DND-41 (cell line): ENCODE measurements around the gene VASH2.

Experiments used
- ATAC-seq: fragments of 200-7000 bp; cut with Tn5 transposase; 3 replicates; pipeline ENCODE4 v1.9.1; 2021; ENCODE audit warnings: low read depth; ENCODE audit not compliant: insufficient read depth
- DNase-seq: peaks from one replicate; pipeline ENCODE4 v3.0.0-alpha.2; 2020
- H2AFZ ChIP-seq: 2 replicates; pipeline ENCODE4 v1.6.0; 2012; ENCODE audit warnings: low read depth, low read length
- H3K27ac ChIP-seq: 2 replicates; pipeline ENCODE4 v1.5.1; 2012; ENCODE audit warnings: low read length, inconsistent platforms
- H3K27me3 ChIP-seq: fragments of 200-600 bp; sonication (generic); 2 replicates; pipeline ENCODE4 v1.6.0; 2012; ENCODE audit warnings: low read length, mild to moderate bottlenecking, inconsistent platforms; ENCODE audit not compliant: insufficient read depth, poor library complexity
- H3K36me3 ChIP-seq: 2 replicates; pipeline ENCODE4 v1.5.1; 2012; ENCODE audit warnings: low read length, inconsistent platforms; ENCODE audit not compliant: insufficient read depth
- H3K4me1 ChIP-seq: 2 replicates; pipeline ENCODE4 v1.5.1; 2012; ENCODE audit warnings: mild to moderate bottlenecking, low read length; ENCODE audit not compliant: insufficient read depth
- H3K4me2 ChIP-seq: 2 replicates; pipeline ENCODE4 v1.6.0; 2012; ENCODE audit warnings: mild to moderate bottlenecking, moderate library complexity, low read length, inconsistent platforms; ENCODE audit not compliant: insufficient read depth
- H3K4me3 ChIP-seq, 2 experiments: fragments of 200-600 bp in 1 of 2; shearing (Covaris generic) in 1 of 2; 2 replicates each; pipeline ENCODE4 v1.5.1; 2012 to 2016; ENCODE audit warnings: inconsistent platforms in 2 of 2, low read length in 2 of 2, mild to moderate bottlenecking in 2 of 2, low read depth in 1 of 2, moderate library complexity in 1 of 2
- H3K79me2 ChIP-seq: 2 replicates; pipeline ENCODE4 v1.6.0; 2012; ENCODE audit warnings: low read length, inconsistent platforms; ENCODE audit not compliant: insufficient read depth
- H3K9ac ChIP-seq: 2 replicates; pipeline ENCODE4 v1.6.0; 2012; ENCODE audit warnings: low read depth, mild to moderate bottlenecking, inconsistent platforms, low read length, moderate library complexity
- H3K9me3 ChIP-seq: 2 replicates; pipeline ENCODE4 v1.5.1; 2012; ENCODE audit warnings: low read length, moderate library complexity, mild to moderate bottlenecking, inconsistent platforms; ENCODE audit not compliant: insufficient read depth, severe bottlenecking
- H4K20me1 ChIP-seq: 2 replicates; pipeline ENCODE4 v1.6.0; 2012; ENCODE audit warnings: low read length; ENCODE audit not compliant: insufficient read depth
- CTCF ChIP-seq: IDR thresholded peaks from 2 replicates; pipeline ENCODE4 v1.5.1; 2012; ENCODE audit warnings: borderline replicate concordance, low read length, moderate library complexity, mild to moderate bottlenecking; ENCODE audit not compliant: poor library complexity, severe bottlenecking; ENCODE audit errors: extremely low read depth
- EZH2 ChIP-seq: IDR thresholded peaks from 3 replicates; pipeline ENCODE4 v1.6.1; 2012; ENCODE audit warnings: borderline replicate concordance, low read depth, mild to moderate bottlenecking, moderate library complexity, low read length, inconsistent platforms; ENCODE audit not compliant: severe bottlenecking

The VASH2 gene

GRCh38 chr1:213035573-213035972 lies 85.2 kb downstream of the VASH2 start:
- DNase-seq (no peak), ATAC-seq (no peak)
- Histone ChIP-seq H3K4me1 (no peaks in the 10 kb centered on the region), H3K27me3 (no peaks in the 10 kb centered on the region), H3K79me2 (no peaks in the 10 kb centered on the region), H3K9ac (no peak overlapping the region), H3K36me3 (no peaks in the 10 kb centered on the region), H3K4me3 (no peak overlapping the region), H3K27ac (no peak overlapping the region), H4K20me1 (no peaks in the 10 kb centered on the region), H3K9me3 (no peaks in the 10 kb centered on the region), H3K4me2 (no peak overlapping the region), H2AFZ (no peak overlapping the region)
- TF ChIP-seq CTCF (no peak), EZH2 (no peak)
